Measurements from ENCODE around the gene FARP1.

DNA sequence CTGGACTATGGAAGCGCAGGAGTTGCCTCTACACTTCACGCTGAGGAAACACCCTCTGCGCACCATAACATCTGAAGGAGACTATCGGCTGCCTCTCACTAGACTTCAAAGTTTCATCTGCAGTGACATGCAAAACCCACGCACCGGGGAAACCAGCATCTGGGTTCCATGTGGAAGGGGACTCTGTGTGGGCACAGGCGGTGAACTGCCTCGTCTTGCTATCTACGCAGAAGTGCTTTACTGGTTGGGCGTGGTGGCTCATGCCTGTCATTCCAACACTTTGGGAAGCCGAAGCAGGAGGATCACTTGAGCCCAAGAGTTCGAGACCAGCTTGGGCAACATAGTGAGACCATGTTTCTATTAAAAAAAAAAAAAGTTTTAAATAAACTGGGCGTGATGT, 317.6 kb downstream of the FARP1 start:
- no peak for TF ChIP-seq POLR2A (IDR thresholded peaks at IDR 0.05)
- TF ChIP-seq, protein P1, sequence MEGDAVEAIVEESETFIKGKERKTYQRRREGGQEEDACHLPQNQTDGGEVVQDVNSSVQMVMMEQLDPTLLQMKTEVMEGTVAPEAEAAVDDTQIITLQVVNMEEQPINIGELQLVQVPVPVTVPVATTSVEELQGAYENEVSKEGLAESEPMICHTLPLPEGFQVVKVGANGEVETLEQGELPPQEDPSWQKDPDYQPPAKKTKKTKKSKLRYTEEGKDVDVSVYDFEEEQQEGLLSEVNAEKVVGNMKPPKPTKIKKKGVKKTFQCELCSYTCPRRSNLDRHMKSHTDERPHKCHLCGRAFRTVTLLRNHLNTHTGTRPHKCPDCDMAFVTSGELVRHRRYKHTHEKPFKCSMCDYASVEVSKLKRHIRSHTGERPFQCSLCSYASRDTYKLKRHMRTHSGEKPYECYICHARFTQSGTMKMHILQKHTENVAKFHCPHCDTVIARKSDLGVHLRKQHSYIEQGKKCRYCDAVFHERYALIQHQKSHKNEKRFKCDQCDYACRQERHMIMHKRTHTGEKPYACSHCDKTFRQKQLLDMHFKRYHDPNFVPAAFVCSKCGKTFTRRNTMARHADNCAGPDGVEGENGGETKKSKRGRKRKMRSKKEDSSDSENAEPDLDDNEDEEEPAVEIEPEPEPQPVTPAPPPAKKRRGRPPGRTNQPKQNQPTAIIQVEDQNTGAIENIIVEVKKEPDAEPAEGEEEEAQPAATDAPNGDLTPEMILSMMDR (IDR thresholded peaks at IDR 0.05): no peak
- no peak for TF ChIP-seq POLR2AphosphoS5 (IDR thresholded peaks at IDR 0.05)

Measured in suprapubic skin (tissue), 4 donors.